Measurements from ENCODE around the gene TNC. TPM values are rescaled to one million over a fixed set of nuclear protein-coding genes. Genes with fewer than 3 reads are reported as not detected.

TNC gene
- polyA plus RNA-seq, 1 of the 3 experiments (the other 2 are of a cell fraction) = 805 TPM

DNA sequence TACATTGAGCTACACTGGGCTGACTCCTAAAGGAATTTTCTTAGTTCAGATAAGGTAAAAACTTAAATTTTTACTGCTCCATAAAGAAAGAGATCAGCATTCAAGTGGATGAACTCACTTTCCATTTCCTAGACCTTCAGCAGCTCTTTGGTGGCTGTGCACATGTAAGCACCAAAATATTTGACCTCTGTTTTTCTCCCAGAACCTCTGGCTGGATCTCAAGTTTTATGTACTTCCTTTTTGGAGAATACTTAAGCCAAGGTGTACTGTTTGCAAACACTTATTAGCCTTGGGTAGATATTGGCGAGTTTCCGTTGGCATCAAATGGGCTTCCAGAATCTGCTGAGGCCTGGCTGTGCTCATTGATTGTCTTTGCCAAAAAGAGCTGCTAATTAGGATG, 10.3 kb downstream of the TNC start:
- Histone ChIP-seq H3K9me2 (no peaks in the 10 kb centered on the region), H3K9me3 (no peaks in the 10 kb centered on the region), H2AFZ (ENCODE audit: low read depth) (no peak overlapping the region), H3K27me3 (ENCODE audit: insufficient read depth) (no peaks in the 10 kb centered on the region), H3K9ac (no peak overlapping the region; the same call in 1 of the 2 replicates), H3K4me2 (peak overlapping the region; percentile 54; the same call in 1 of the 2 replicates), H3K4me3 (ENCODE audit: low read depth in 2 of 2, low read length in 1 of 2) (no peak overlapping the region), H3K36me3 (replicated peaks in 1 of 2; ENCODE audit: control insufficient read depth in 1 of 2, insufficient read depth in 2 of 2, low read length in 1 of 2) (peaks cover 15 to 47% of the 10 kb centered on the region in 2 experiments), H3K79me2 (ENCODE audit: insufficient read depth) (peaks cover 94% of the 10 kb centered on the region), H4K20me1 (ENCODE audit: insufficient read depth) (peaks cover 12% of the 10 kb centered on the region; the same call in 1 of the 2 replicates), H3K4me1 (ENCODE audit: control insufficient read depth in 1 of 2, insufficient read depth in 2 of 2, low read depth in 1 of 2, low read length in 1 of 2) (peaks cover 0 to 43% of the 10 kb centered on the region in 2 experiments; a peak in 3 of 4 replicates), H3F3A (replicated peaks; ENCODE audit: insufficient read depth) (peaks cover 86% of the 10 kb centered on the region), H3K27ac (ENCODE audit: low read depth in 2 of 2, low read length in 1 of 2) (peak overlapping the region; percentile 89 to 90; a peak in 3 of 4 replicates)
- TF ChIP-seq TCF12 (IDR thresholded peaks at IDR 0.05) = peak; percentile 30; the same call in 1 of the 2 replicates
- TF ChIP-seq EP300 (IDR thresholded peaks at IDR 0.05; ENCODE audit: borderline replicate concordance in 1 of 2, low read depth in 1 of 2, low read length in 1 of 2) = peak in 1 of 2 experiments; percentile 18; a peak in 1 of 4 replicates
- peak; percentile 2; the same call in 1 of the 2 replicates for TF ChIP-seq FOSL2 (IDR thresholded peaks at IDR 0.05; ENCODE audit: borderline replicate concordance, low read depth)
- 0 out of 2 replicates have a peak, but pooled peaks have one; percentile 16 for TF ChIP-seq TEAD4 (IDR thresholded peaks at IDR 0.05; ENCODE audit: borderline replicate concordance, insufficient read depth)
- TF ChIP-seq NFIC (IDR thresholded peaks at IDR 0.05; ENCODE audit: borderline replicate concordance) = 0 out of 2 replicates have a peak, but pooled peaks have one; percentile 20
- TF ChIP-seq RFX5 (IDR thresholded peaks at IDR 0.05; ENCODE audit: low read length) = no peak
- DNase-seq = no peak
- ChIA-PET CTCF (interaction anchor here (1.2 kb wide), 1 partner anchor 62 kb away, joined by 3 read pairs; no protein-coding TSS in a partner anchor), POLR2A (no interaction called here)
- 94% methylated on average over 2 of the region's 2 CpGs for WGBS (ENCODE audit: low lambda C conversion rate)

DNA sequence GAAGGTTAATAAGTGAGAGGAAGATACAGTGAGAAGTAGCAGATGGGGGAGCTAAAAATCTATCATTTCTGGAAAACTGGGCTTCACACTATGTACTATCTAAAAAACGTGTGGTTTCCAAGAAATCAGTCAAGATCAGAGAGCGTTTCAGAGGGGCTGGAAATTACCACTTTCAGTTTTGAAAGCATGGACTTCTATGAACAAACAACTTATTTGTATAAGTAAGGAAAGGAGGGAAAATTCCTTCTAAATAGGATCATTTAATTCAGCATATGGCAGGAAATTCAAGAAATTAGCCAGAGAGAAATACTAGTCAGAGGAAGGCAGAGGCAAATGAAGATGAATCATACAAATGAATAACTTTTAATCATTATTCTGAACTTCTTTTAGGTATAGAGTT, 11.3 kb downstream of the TNC start:
- no peak for DNase-seq
- POLR2A ChIA-PET = no interaction called here
- 24% methylated on average over 2 of the region's 2 CpGs for WGBS (ENCODE audit: low lambda C conversion rate)
- Histone ChIP-seq H4K20me1 (ENCODE audit: insufficient read depth) (peaks cover 12% of the 10 kb centered on the region; the same call in 1 of the 2 replicates), H3K27me3 (ENCODE audit: insufficient read depth) (no peaks in the 10 kb centered on the region), H3K9me2 (no peaks in the 10 kb centered on the region), H3K4me3 (ENCODE audit: low read depth in 2 of 2, low read length in 1 of 2) (no peak overlapping the region), H3K9me3 (no peaks in the 10 kb centered on the region), H3F3A (replicated peaks; ENCODE audit: insufficient read depth) (peaks cover 83% of the 10 kb centered on the region), H3K9ac (peak overlapping the region; percentile 20; the same call in 1 of the 2 replicates), H3K4me2 (peak overlapping the region; percentile 54), H3K4me1 (ENCODE audit: control insufficient read depth in 1 of 2, insufficient read depth in 2 of 2, low read depth in 1 of 2, low read length in 1 of 2) (peaks cover 0 to 43% of the 10 kb centered on the region in 2 experiments; a peak in 3 of 4 replicates), H3K36me3 (replicated peaks in 1 of 2; ENCODE audit: control insufficient read depth in 1 of 2, insufficient read depth in 2 of 2, low read length in 1 of 2) (peaks cover 5 to 42% of the 10 kb centered on the region in 2 experiments), H3K79me2 (ENCODE audit: insufficient read depth) (peaks cover 94% of the 10 kb centered on the region), H2AFZ (ENCODE audit: low read depth) (no peak overlapping the region), H3K27ac (ENCODE audit: low read depth in 2 of 2, low read length in 1 of 2) (peak overlapping the region; percentile 89 to 90; a peak in 3 of 4 replicates)
- CTCF ChIA-PET = interaction anchor here (1.2 kb wide), 1 partner anchor 61 kb away, joined by 3 read pairs; no protein-coding TSS in a partner anchor
- TF ChIP-seq JUND (IDR thresholded peaks at IDR 0.05) (peak; percentile 60), SMC3 (IDR thresholded peaks at IDR 0.05; ENCODE audit: low read depth, low read length) (no peak), TCF12 (IDR thresholded peaks at IDR 0.05) (peak; percentile 75), FOSL2 (IDR thresholded peaks at IDR 0.05; ENCODE audit: borderline replicate concordance, low read depth) (peak; percentile 72), RXRA (IDR thresholded peaks at IDR 0.05; ENCODE audit: borderline replicate concordance, low read depth) (peak; percentile 46; the same call in 1 of the 2 replicates), POLR2AphosphoS5 (IDR thresholded peaks at IDR 0.05; ENCODE audit: low read depth, low read length) (peak; percentile 38; the same call in 1 of the 2 replicates), SIN3A (IDR thresholded peaks at IDR 0.05; ENCODE audit: borderline replicate concordance, low read depth, low read length) (no peak), FOXM1 (IDR thresholded peaks at IDR 0.05; ENCODE audit: low read depth) (0 out of 2 replicates have a peak, but pooled peaks have one; percentile 27), TEAD4 (IDR thresholded peaks at IDR 0.05; ENCODE audit: borderline replicate concordance, insufficient read depth) (0 out of 2 replicates have a peak, but pooled peaks have one; percentile 10), EZH2phosphoT487 (IDR thresholded peaks at IDR 0.05; ENCODE audit: borderline replicate concordance, low read depth) (no peak), EP300 (IDR thresholded peaks at IDR 0.05; ENCODE audit: borderline replicate concordance in 1 of 2, low read depth in 1 of 2, low read length in 1 of 2) (peak in 1 of 2 experiments; percentile 62; a peak in 1 of 4 replicates)
- TF ChIP-seq, protein P1, sequence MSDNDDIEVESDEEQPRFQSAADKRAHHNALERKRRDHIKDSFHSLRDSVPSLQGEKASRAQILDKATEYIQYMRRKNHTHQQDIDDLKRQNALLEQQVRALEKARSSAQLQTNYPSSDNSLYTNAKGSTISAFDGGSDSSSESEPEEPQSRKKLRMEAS (IDR thresholded peaks at IDR 0.05; ENCODE audit: low read depth) = 0 out of 2 replicates have a peak, but pooled peaks have one; percentile 36
- TF ChIP-seq, protein P2, sequence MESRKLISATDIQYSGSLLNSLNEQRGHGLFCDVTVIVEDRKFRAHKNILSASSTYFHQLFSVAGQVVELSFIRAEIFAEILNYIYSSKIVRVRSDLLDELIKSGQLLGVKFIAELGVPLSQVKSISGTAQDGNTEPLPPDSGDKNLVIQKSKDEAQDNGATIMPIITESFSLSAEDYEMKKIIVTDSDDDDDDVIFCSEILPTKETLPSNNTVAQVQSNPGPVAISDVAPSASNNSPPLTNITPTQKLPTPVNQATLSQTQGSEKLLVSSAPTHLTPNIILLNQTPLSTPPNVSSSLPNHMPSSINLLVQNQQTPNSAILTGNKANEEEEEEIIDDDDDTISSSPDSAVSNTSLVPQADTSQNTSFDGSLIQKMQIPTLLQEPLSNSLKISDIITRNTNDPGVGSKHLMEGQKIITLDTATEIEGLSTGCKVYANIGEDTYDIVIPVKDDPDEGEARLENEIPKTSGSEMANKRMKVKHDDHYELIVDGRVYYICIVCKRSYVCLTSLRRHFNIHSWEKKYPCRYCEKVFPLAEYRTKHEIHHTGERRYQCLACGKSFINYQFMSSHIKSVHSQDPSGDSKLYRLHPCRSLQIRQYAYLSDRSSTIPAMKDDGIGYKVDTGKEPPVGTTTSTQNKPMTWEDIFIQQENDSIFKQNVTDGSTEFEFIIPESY (IDR thresholded peaks at IDR 0.05; ENCODE audit: borderline replicate concordance, low read depth) = no peak
- TF ChIP-seq, protein P3, sequence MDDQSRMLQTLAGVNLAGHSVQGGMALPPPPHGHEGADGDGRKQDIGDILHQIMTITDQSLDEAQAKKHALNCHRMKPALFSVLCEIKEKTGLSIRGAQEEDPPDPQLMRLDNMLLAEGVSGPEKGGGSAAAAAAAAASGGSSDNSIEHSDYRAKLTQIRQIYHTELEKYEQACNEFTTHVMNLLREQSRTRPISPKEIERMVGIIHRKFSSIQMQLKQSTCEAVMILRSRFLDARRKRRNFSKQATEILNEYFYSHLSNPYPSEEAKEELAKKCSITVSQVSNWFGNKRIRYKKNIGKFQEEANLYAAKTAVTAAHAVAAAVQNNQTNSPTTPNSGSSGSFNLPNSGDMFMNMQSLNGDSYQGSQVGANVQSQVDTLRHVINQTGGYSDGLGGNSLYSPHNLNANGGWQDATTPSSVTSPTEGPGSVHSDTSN (IDR thresholded peaks at IDR 0.05) = peak; percentile 54; the same call in 1 of the 2 replicates

Measured in SK-N-SH (cell line).